K562 (cell line): ENCODE data around the gene ZBED4. TPM values are rescaled to one million over a fixed set of nuclear protein-coding genes. Genes with fewer than 3 reads are reported as not detected.

Experiments
- ATAC-seq: fragments of 200-7000 bp; cut with Tn5 transposase; 3 replicates; pipeline ENCODE4 v1.9.1; 2020; ENCODE audit warnings: moderate library complexity
- BruUV-seq: library from RNA; stranded (reverse); fragments of 400-500 nt; replicated peaks from 2 replicates; lab custom pipeline; 2021; lab: Mats Ljungman, UMichigan
- CTCF ChIA-PET: fragments of 300-600 bp; formaldehyde crosslinking; extraction: SDS; loops from one replicate; lab custom pipeline; 2021; ENCODE audit warnings: low intra/inter-chr PET ratio; lab: Yijun Ruan, JAX
- POLR2A ChIA-PET: fragments of 300-600, 350-650 bp; sonication (Branson Sonifier 250); formaldehyde crosslinking; extraction: SDS; loops from one replicate; lab custom pipeline; 2021; ENCODE audit warnings: antibody characterized with exemption, inconsistent platforms; lab: Yijun Ruan, JAX
- DNase-seq, 4 experiments: peaks; one replicate each; pipeline versions ENCODE4 v3.0.0 to v3.0.0-alpha.2; 2011 to 2018; ENCODE audit warnings: low spot score in 3 of 4, mixed read lengths in 3 of 4; ENCODE audit errors: extremely low read depth in 1 of 4
- FAIRE-seq: peaks from 2 replicates; lab custom pipeline; 2011; peaks lifted over from hg19 to GRCh38; lab: Jason Lieb, UNC
- H2AFZ ChIP-seq: 2 replicates; pipeline ENCODE4 v1.6.0; 2011; ENCODE audit warnings: low read depth, low read length, control low read depth, inconsistent platforms
- H3K27ac ChIP-seq: fragments of 200-600 bp; 3 replicates; pipeline ENCODE4 v1.8.0; 2011; ENCODE audit warnings: low read depth, mild to moderate bottlenecking, control low read depth, inconsistent platforms, low read length, moderate library complexity, mixed read lengths; ENCODE audit errors: extremely low read depth
- H3K27me3 ChIP-seq, 2 experiments: fragments of 300-600 bp in 1 of 2; 2 replicates in 1 of 2; 3 replicates in 1 of 2; pipeline versions ENCODE4 v1.6.0 to v1.8.0; 2011; ENCODE audit warnings: inconsistent platforms in 2 of 2, low read length in 2 of 2, mild to moderate bottlenecking in 1 of 2, mixed read lengths in 1 of 2, moderate library complexity in 1 of 2; ENCODE audit not compliant: control insufficient read depth in 2 of 2, insufficient read depth in 2 of 2
- H3K36me3 ChIP-seq: fragments of 300-600 bp; 3 replicates; pipeline ENCODE4 v1.8.0; 2011; ENCODE audit warnings: mild to moderate bottlenecking, low read length, inconsistent platforms; ENCODE audit not compliant: control insufficient read depth, insufficient read depth
- H3K4me1 ChIP-seq, 2 experiments: fragments of 200-600 bp in 1 of 2; replicated peaks in 1 of 2; 2 replicates in 1 of 2; 3 replicates in 1 of 2; pipeline versions ENCODE4 v1.5.1 to v1.8.0; 2011; ENCODE audit warnings: inconsistent platforms in 2 of 2, low read length in 2 of 2, mild to moderate bottlenecking in 1 of 2, mixed read lengths in 1 of 2, moderate library complexity in 1 of 2; ENCODE audit not compliant: control insufficient read depth in 2 of 2, insufficient read depth in 2 of 2
- H3K4me2 ChIP-seq: 2 replicates; pipeline ENCODE4 v1.6.1; 2011; ENCODE audit warnings: low read length, control low read depth, inconsistent platforms, mixed read lengths; ENCODE audit not compliant: insufficient read depth
- H3K4me3 ChIP-seq: fragments of 200-600 bp; sonication (generic), shearing (Covaris generic); 2 replicates; pipeline ENCODE4 v1.5.1; 2016; ENCODE audit warnings: control low read depth, inconsistent platforms
- H3K79me2 ChIP-seq: fragments of 200-600 bp; 3 replicates; pipeline ENCODE4 v1.8.0; 2011; ENCODE audit warnings: low read length, inconsistent platforms; ENCODE audit not compliant: control insufficient read depth, insufficient read depth
- H3K9ac ChIP-seq, 2 experiments: 2 replicates each; pipeline versions ENCODE4 v1.6.0 to v1.6.1; 2011; ENCODE audit warnings: low read depth in 2 of 2, low read length in 2 of 2, control low read depth in 1 of 2, inconsistent platforms in 1 of 2, mild to moderate bottlenecking in 1 of 2, mixed read lengths in 1 of 2; ENCODE audit not compliant: insufficient read depth in 1 of 2
- H3K9me1 ChIP-seq: one replicate; pipeline ENCODE4 v1.6.0; 2011; ENCODE audit warnings: inconsistent platforms, mild to moderate bottlenecking, low read length, moderate library complexity; ENCODE audit not compliant: control insufficient read depth, insufficient read depth
- H3K9me3 ChIP-seq: replicated peaks from 2 replicates; pipeline ENCODE4 v1.5.1; 2011; ENCODE audit warnings: low read depth, low read length, inconsistent platforms; ENCODE audit not compliant: control insufficient read depth, insufficient read depth
- H4K20me1 ChIP-seq: replicated peaks from 2 replicates; pipeline ENCODE4 v1.6.1; 2011; ENCODE audit warnings: low read length, inconsistent platforms, mixed read lengths; ENCODE audit not compliant: control insufficient read depth, insufficient read depth
- CREB1 ChIP-seq, 2 experiments: sonication (generic) in 1 of 2; formaldehyde crosslinking in 1 of 2; IDR thresholded peaks; 2 replicates each; pipeline versions ENCODE4 v1.6.1 to v1.8.0; 2012 to 2022; ENCODE audit warnings: inconsistent platforms in 1 of 2, mild to moderate bottlenecking in 1 of 2, missing genetic modification reagents in 1 of 2, moderate library complexity in 1 of 2
- ETS2 ChIP-seq: IDR thresholded peaks from 2 replicates; pipeline ENCODE4 v1.6.1; 2016; ENCODE audit warnings: borderline replicate concordance, missing genetic modification characterization, mild to moderate bottlenecking, moderate library complexity, missing compliant biosample characterization; ENCODE audit not compliant: poor library complexity, severe bottlenecking
- HDAC8 ChIP-seq: fragments of 450-650 bp; IDR thresholded peaks from 2 replicates; pipeline ENCODE4 v1.6.1; 2016; ENCODE audit warnings: mild to moderate bottlenecking, missing genetic modification characterization, moderate library complexity, missing compliant biosample characterization
- NCOR1 ChIP-seq: fragments of 450-650 bp; IDR thresholded peaks from 2 replicates; pipeline ENCODE4 v1.6.1; 2016; ENCODE audit warnings: mild to moderate bottlenecking, moderate library complexity
- PREB ChIP-seq: sonication (generic); formaldehyde crosslinking; IDR thresholded peaks from 2 replicates; pipeline ENCODE4 v1.8.1; 2023; ENCODE audit warnings: mild to moderate bottlenecking, missing genetic modification reagents
- SMAD3 ChIP-seq: fragments of 450-650 bp; formaldehyde crosslinking; conservative IDR thresholded peaks from 2 replicates; pipeline ENCODE4 v1.4.0; 2020; ENCODE audit warnings: mild to moderate bottlenecking
- TARDBP ChIP-seq: fragments of 450-650 bp; IDR thresholded peaks from 2 replicates; pipeline ENCODE4 v1.6.1; 2016
- THAP12 ChIP-seq: fragments of 250-450 bp; sonication (Bioruptor Pico); IDR thresholded peaks from 2 replicates; pipeline ENCODE4 v1.9.0; 2021; ENCODE audit warnings: mild to moderate bottlenecking, inconsistent platforms
- ZNF146 ChIP-seq: IDR thresholded peaks from one replicate; pipeline ENCODE4 v1.6.1; 2018; ENCODE audit warnings: missing compliant biosample characterization; ENCODE audit not compliant: unreplicated experiment
- ZNF408 ChIP-seq: fragments of 250-450 bp; sonication (Bioruptor Pico); IDR thresholded peaks from 2 replicates; pipeline ENCODE4 v1.4.0; 2020; ENCODE audit warnings: low read depth, mild to moderate bottlenecking, moderate library complexity
- ZNF740 ChIP-seq, 3 experiments: fragments of 200-800 bp in 1 of 3; sonication (Bioruptor generic) in 1 of 3; sonication (generic) in 1 of 3; formaldehyde crosslinking in 1 of 3; IDR thresholded peaks; 2 replicates each; pipeline versions ENCODE4 v1.6.1 to v1.8.0; 2016 to 2022; ENCODE audit warnings: mild to moderate bottlenecking in 2 of 3, missing compliant biosample characterization in 2 of 3, missing genetic modification characterization in 2 of 3, missing genetic modification reagents in 1 of 3
- WGBS: fragments of 100-300 bp; shearing (Covaris generic); methylation state at CpG from one replicate; pipeline ENCODE4 v1.1.6; 2016; ENCODE audit warnings: low coverage, mixed read lengths; ENCODE audit not compliant: insufficient coverage; ENCODE audit errors: missing lambda C conversion rate; 5-methylcytosine and 5-hydroxymethylcytosine counted together
- in situ Hi-C: fragments of 300-500 bp; cut with MboI; formaldehyde crosslinking; loops from 4 replicates; pipeline ENCODE4 v1.15.0; 2018; ENCODE audit warnings: inconsistent platforms, mixed read lengths
- intact Hi-C: fragments of 100-400 bp; cut with micrococcal nuclease; formaldehyde crosslinking; loops from 2 replicates; pipeline ENCODE4 v1.14.2; 2022
- polyA plus RNA-seq, 8 experiments: library from polyadenylated mRNA; depleted of rRNA in 4 of 8; stranded (reverse) in 5 of 8; unstranded in 3 of 8; fragments of >200 nt; fragmentation: Nextera tagmentation in 2 of 8; fragmentation: Illumina TruSeq in 1 of 8; extraction: Ambion mirVana in 2 of 8; extraction: Trizol in 1 of 8; gene quantifications; 2 replicates each; pipeline versions ENCODE4 v1.2.1 to v1.2.3, GENCODE V29; 2011 to 2014; ENCODE audit warnings: inconsistent platforms in 1 of 8, missing spikeins in 1 of 8
- total RNA-seq, 7 experiments: library from RNA; depleted of rRNA in 6 of 7; stranded (reverse); fragments of >200 nt in 6 of 7; fragmentation: Illumina TruSeq in 2 of 7; extraction: Trizol in 2 of 7; gene quantifications; 2 replicates each; pipeline versions ENCODE4 v1.2.1 to v1.2.3, GENCODE V29; 2011 to 2021; ENCODE audit warnings: low replicate concordance in 1 of 7

The ZBED4 gene
- total and polyA plus RNA-seq, 9 of the 15 experiments (the other 6 are each of a cell fraction or from before 2014, with no cell fraction given) = 1.5 to 16.8 (median 7.4) TPM

GRCh38 chr22:49863931-49864330 is 10.3 kb downstream of the ZBED4 start:
- H3K9me1 ChIP-seq = no peaks in the 10 kb centered on the region
- DNase-seq = no peak
- intact Hi-C loops = no loop called here
- ChIA-PET POLR2A (interaction anchor here (0.6 kb wide), 1 partner anchor 8 kb away, joined by 3 read pairs; no protein-coding TSS in a partner anchor), CTCF (no interaction called here)
- no peaks in the 10 kb centered on the region; the same call in 1 of the 2 replicates for H3K9me3 ChIP-seq
- FAIRE-seq = no peak
- TF ChIP-seq ETS2 (tag) (no peak), NCOR1 (no peak), PREB (no peak)
- H3K36me3 ChIP-seq = peaks cover 5% of the 10 kb centered on the region; the same call in 2 of the 3 replicates
- H2AFZ ChIP-seq = no peak overlapping the region
- H3K4me1 ChIP-seq = no peaks in the 10 kb centered on the region; a peak in 1 of 5 replicates
- no peaks in the 10 kb centered on the region for H3K27me3 ChIP-seq
- no peak for ATAC-seq
- peaks cover 83% of the 10 kb centered on the region for H3K79me2 ChIP-seq
- 65% methylated on average over 5 of the region's 7 CpGs for WGBS
- H3K9ac ChIP-seq = no peak overlapping the region
- in situ Hi-C loops = no loop called here
- no TSS peak for BruUV-seq
- H3K4me3 ChIP-seq = no peak overlapping the region
- no peaks in the 10 kb centered on the region for H4K20me1 ChIP-seq
- no peak overlapping the region for H3K4me2 ChIP-seq
- no peak overlapping the region for H3K27ac ChIP-seq

GRCh38 chr22:49865156-49865555 is 11.5 kb downstream of the ZBED4 start:
- H3K79me2 ChIP-seq = peaks cover 85% of the 10 kb centered on the region
- H3K9me3 ChIP-seq = peaks cover 3% of the 10 kb centered on the region
- WGBS = 90% methylated on average over 16 of the region's 17 CpGs
- H4K20me1 ChIP-seq = no peaks in the 10 kb centered on the region
- no peak overlapping the region for H2AFZ ChIP-seq
- CTCF ChIA-PET = no interaction called here
- DNase-seq (no peak), FAIRE-seq (no peak), ATAC-seq (no peak)
- in situ Hi-C loops = no loop called here
- intact Hi-C loops = no loop called here
- no peak overlapping the region for H3K4me3 ChIP-seq
- no peak overlapping the region for H3K4me2 ChIP-seq
- no TSS peak for BruUV-seq
- POLR2A ChIA-PET = no interaction called here
- no peaks in the 10 kb centered on the region for H3K9me1 ChIP-seq
- no peaks in the 10 kb centered on the region; a peak in 1 of 5 replicates for H3K4me1 ChIP-seq
- no peak overlapping the region for H3K27ac ChIP-seq
- peaks cover 5% of the 10 kb centered on the region; the same call in 2 of the 3 replicates for H3K36me3 ChIP-seq
- H3K27me3 ChIP-seq = no peaks in the 10 kb centered on the region
- no peak overlapping the region for H3K9ac ChIP-seq
- TF ChIP-seq ZNF146 (CRISPR knock-in tag) (no peak), THAP12 (CRISPR knock-in tag) (no peak), ZNF740 (CRISPR knock-in tag; IDR thresholded peaks at IDR 0.05) (no peak), ZNF740 (tag; IDR thresholded peaks at IDR 0.05) (no peak), ZNF408 (CRISPR knock-in tag) (no peak), TARDBP (no peak), HDAC8 (tag) (no peak), SMAD3 (CRISPR knock-in tag) (no peak), CREB1 (IDR thresholded peaks at IDR 0.05) (no peak), CREB1 (CRISPR knock-in tag; IDR thresholded peaks at IDR 0.05) (no peak)
